ENCODE measurements around the gene GRIK4. TPM values are rescaled to one million over a fixed set of nuclear protein-coding genes. Genes with fewer than 3 reads are reported as not detected.

GRIK4 gene
- total RNA-seq, 2 experiments from 2014 or later, result not detected

DNA sequence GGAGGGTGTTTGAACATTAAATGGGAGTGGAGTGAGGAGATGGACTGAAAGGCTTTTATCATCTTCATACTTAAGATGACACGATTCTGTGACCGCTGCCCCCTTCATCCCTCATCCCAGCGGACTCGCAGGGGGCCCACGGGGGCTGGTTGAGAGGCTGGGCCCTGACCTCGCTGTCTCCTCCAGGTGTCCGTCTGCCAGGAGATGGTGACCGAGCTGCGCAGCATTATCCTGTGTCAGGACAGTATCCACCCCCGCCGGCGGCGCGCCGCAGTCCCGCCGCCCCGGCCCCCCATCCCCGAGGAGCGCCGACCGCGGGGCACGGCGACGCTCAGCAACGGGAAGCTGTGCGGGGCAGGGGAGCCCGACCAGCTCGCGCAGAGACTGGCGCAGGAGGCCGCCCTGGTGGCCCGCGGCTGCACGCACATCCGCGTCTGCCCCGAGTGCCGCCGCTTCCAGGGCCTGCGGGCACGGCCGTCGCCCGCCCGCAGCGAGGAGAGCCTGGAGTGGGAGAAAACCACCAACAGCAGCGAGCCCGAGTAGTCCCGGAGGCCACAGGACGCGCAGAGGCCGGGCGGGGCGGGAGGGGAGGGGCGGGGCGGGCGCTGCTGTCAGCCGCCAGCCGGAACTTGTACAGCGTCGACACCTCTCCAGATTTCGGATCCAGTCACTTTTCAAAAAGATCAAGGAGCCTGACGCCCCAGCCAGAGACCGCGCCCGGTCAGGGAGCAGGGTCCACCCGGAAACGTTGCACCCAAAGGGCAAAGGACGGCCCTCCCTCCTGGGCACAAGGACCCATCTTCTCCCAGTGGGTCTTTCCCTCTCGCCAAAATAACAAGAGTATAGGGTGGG is 474.4 kb downstream of the GRIK4 start:
- peaks cover 21% of the 10 kb centered on the region for H3K27me3 Mint-ChIP-seq
- H3K36me3 Mint-ChIP-seq (ENCODE audit: low read depth), result no peaks in the 10 kb centered on the region
- H3K9me3 Mint-ChIP-seq (ENCODE audit: low read depth), result no peaks in the 10 kb centered on the region
- peak; percentile 92 for ATAC-seq
- DNase-seq, result peak; percentile 63
- peak overlapping the region; percentile 53 for H3K4me3 Mint-ChIP-seq
- ChIA-PET CTCF (interaction anchor here (0.7 to 1.5 kb wide), 7 partner anchors 9 to 659 kb away, joined by 3 to 11 read pairs (median 3); no protein-coding TSS in a partner anchor), POLR2A (no interaction called here)
- H3K4me1 Mint-ChIP-seq, result peaks cover 6% of the 10 kb centered on the region
- no peak overlapping the region for H3K27ac Mint-ChIP-seq
- intact Hi-C loops (cut with DNase I, micrococcal nuclease), result no loop called here

DNA sequence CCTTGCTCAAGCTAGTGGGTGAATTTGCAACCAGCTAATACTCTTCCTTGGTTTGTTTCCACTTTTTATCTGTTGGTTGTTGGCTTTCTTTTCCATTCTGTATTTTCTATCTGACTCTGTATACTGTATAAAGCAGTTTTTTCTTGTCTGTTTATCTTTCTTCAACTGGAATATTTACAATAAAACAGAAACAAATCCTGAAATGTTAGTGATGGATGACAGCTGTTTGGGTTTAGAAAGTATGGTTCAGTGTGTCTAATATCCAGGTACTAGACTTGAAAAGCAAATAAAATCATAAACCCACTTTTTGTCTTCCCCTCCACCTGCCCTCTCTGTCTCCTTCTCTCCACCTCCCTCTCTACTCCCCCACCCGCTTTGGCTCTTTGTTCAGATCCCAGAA is 477.1 kb downstream of the GRIK4 start:
- ChIA-PET POLR2A (no interaction called here), CTCF (interaction anchor here (0.6 to 1.2 kb wide), 3 partner anchors 10 to 186 kb away, joined by 3 to 4 read pairs (median 3); no protein-coding TSS in a partner anchor)
- Mint-ChIP-seq H3K9me3 (ENCODE audit: low read depth) (no peaks in the 10 kb centered on the region), H3K36me3 (ENCODE audit: low read depth) (no peaks in the 10 kb centered on the region), H3K4me3 (no peak overlapping the region), H3K27me3 (peaks cover 14% of the 10 kb centered on the region), H3K4me1 (peaks cover 6% of the 10 kb centered on the region), H3K27ac (no peak overlapping the region)
- DNase-seq, result no peak
- ATAC-seq, result no peak
- intact Hi-C loops (cut with DNase I, micrococcal nuclease), result no loop called here

DNA sequence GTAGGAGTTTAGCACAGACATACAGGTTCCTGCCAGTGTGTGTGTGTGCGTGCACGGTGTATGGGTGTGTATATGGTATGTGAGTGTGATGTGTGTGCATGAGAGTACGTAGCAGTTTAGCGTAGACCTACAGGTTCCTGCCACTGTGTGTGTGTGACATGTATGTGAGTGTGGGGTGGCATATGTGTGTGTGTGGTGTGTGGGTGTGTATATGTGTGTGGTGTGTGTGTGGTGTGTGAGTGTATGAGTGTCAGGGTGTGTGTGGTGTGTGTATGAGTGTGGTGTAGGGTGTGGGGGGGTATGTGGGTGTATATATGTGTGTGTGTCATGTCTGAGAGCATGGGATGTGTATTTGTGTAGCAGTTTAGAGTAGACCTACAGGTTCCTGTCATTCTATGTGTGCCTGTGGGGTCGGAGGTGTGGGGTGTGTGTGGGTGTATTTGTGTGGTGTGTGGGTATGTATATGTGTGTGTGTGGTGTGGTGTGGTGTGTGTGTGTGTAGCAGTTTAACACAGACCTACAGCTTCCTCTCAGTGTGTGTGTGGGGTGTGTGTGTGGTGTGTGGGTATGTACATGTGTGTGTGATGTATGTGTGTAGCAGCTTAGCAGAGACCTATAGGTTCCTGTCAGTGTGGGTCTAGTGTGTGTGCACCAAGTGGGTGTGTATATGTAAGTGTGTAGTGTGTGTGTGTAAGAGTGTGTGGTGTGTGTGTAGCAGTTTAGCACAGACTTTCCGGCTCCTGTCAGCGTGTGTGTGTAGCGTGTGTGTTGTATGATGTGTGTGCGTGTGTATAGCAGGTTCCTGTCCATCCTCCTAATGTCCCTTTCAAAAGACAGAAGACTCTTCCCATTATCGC is 480.5 kb downstream of the GRIK4 start:
- ATAC-seq (no peak), DNase-seq (no peak)
- Mint-ChIP-seq H3K9me3 (ENCODE audit: low read depth) (no peaks in the 10 kb centered on the region), H3K36me3 (ENCODE audit: low read depth) (no peaks in the 10 kb centered on the region), H3K27ac (no peak overlapping the region), H3K4me1 (no peaks in the 10 kb centered on the region), H3K4me3 (no peak overlapping the region), H3K27me3 (peaks cover 13% of the 10 kb centered on the region)
- ChIA-PET POLR2A (no interaction called here), CTCF (no interaction called here)
- intact Hi-C loops (cut with DNase I, micrococcal nuclease), result no loop called here

DNA sequence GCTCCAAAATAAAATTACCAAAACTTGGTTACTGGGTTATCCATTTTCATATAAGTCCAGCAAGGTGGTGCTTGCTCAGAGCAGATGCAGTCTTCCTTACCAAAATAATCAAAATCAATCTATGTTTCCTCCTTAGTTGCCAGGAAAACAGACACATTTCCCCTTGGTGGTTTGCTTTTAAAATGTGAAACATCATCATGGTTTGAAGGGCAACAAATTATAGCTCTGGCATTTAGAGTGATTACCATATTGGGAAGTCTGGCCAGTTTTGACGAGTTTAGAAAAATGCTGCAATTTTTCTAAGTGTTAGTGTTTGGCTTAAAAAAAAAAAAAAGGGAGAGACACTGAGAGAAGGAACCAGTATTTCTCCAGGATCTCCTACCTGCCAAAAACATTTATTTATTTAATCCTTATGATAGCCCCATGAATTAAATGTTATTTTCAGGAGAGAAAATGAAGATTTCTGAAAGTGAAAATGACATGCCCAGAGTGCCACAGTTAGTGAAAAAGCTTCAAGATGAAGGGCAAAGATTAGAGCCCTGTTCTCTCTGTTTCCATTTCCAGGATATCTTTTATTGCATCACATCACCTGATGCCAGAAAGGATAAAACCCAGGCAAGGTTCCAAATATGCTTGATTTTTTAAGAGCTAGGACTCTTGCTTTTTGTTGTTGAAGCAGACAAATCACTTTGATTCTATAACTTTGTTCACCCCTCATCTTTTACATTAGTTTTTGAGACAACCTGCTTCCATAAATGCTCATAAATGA is 482.7 kb downstream of the GRIK4 start:
- intact Hi-C loops (cut with DNase I, micrococcal nuclease), result no loop called here
- POLR2A ChIA-PET, result no interaction called here
- H3K27me3 Mint-ChIP-seq, result peaks cover 15% of the 10 kb centered on the region

DNA sequence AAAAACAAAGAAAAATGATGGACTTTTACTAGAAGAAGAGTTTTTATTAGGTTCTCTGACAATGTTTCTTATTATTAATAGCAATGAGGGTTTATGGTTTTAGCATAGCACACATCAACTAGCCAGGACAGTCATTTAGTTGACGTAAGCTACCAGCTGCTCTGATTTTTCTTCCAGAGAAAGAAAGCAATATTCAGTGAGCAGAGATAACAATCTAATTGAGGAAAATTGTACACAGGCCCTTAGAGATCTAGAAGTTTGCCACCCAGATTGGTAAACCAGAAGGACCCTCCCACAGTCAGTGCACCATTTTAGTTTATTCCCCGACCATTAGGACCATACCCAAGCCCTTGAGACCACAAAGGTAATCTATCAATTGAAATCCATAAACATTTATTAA is 483.6 kb downstream of the GRIK4 start:
- intact Hi-C loops (cut with DNase I, micrococcal nuclease), result no loop called here
- CTCF ChIA-PET, result interaction anchor here (1.5 kb wide), 1 partner anchor 10 kb away, joined by 11 read pairs; no protein-coding TSS in a partner anchor
- Mint-ChIP-seq H3K9me3 (ENCODE audit: low read depth) (no peaks in the 10 kb centered on the region), H3K27me3 (peaks cover 13% of the 10 kb centered on the region), H3K36me3 (ENCODE audit: low read depth) (no peaks in the 10 kb centered on the region), H3K4me1 (no peaks in the 10 kb centered on the region), H3K4me3 (no peak overlapping the region), H3K27ac (no peak overlapping the region)
- DNase-seq, result no peak
- POLR2A ChIA-PET, result no interaction called here
- ATAC-seq, result no peak

More for the DNA sequence above, 482.7 kb downstream of the GRIK4 start:
- Mint-ChIP-seq H3K36me3 (ENCODE audit: low read depth) (no peaks in the 10 kb centered on the region), H3K27ac (no peak overlapping the region), H3K9me3 (ENCODE audit: low read depth) (no peaks in the 10 kb centered on the region), H3K4me3 (no peak overlapping the region), H3K4me1 (no peaks in the 10 kb centered on the region)
- DNase-seq, result no peak
- no peak for ATAC-seq
- CTCF ChIA-PET, result interaction anchor here (0.7 to 1.5 kb wide), 2 partner anchors 9 to 103 kb away, joined by 3 to 11 read pairs; no protein-coding TSS in a partner anchor

DNA sequence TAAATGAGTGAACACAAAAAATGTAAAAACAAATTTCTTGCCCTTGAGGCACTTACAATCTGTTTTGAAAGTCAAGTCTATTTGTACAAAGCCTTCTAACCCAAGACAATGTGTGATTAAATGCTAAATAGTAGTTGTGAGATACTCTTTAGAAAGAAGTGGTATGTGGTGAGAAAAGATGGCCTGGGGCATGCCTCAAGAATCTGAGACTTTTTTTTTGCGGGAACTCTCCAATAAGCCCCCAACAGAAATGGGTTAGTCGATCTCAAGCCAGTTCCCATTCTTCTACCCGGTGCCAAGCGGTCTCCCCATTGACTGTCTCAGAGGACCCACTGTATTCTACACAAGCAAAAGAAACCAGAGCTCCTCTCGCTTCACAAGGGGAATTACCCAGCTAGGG is 485.4 kb downstream of the GRIK4 start:
- ChIA-PET POLR2A (no interaction called here), CTCF (no interaction called here)
- no peak overlapping the region for H3K27ac Mint-ChIP-seq
- H3K4me3 Mint-ChIP-seq, result no peak overlapping the region
- no peaks in the 10 kb centered on the region for H3K4me1 Mint-ChIP-seq
- H3K36me3 Mint-ChIP-seq (ENCODE audit: low read depth), result no peaks in the 10 kb centered on the region
- ATAC-seq (no peak), DNase-seq (no peak)
- H3K9me3 Mint-ChIP-seq (ENCODE audit: low read depth), result no peaks in the 10 kb centered on the region
- H3K27me3 Mint-ChIP-seq, result peaks cover 10% of the 10 kb centered on the region
- intact Hi-C loops (cut with DNase I, micrococcal nuclease), result no loop called here

DNA sequence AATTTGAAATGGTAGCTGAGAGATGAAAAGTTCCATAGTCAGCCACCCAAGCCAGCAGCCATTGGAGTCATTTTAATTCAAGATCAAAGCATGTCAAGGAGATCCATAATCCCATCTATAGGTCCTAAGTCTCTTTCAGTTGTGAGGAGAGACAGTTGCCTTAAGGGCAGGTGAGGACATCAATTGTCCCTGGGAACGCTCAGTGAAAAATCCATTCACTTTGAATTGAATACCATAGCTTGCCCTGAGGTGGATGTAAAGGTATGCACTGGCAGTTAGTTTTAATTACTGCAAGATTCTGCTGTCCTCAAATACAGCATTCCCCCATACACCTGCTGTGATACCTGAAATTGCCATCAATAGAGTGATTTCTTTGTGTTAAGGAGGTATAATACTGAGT is 487.0 kb downstream of the GRIK4 start:
- no peak for DNase-seq
- POLR2A ChIA-PET, result no interaction called here
- Mint-ChIP-seq H3K4me1 (no peaks in the 10 kb centered on the region), H3K27ac (no peak overlapping the region), H3K4me3 (no peak overlapping the region), H3K36me3 (ENCODE audit: low read depth) (no peaks in the 10 kb centered on the region), H3K9me3 (ENCODE audit: low read depth) (no peaks in the 10 kb centered on the region), H3K27me3 (peaks cover 13% of the 10 kb centered on the region)
- intact Hi-C loops (cut with DNase I, micrococcal nuclease), result no loop called here
- CTCF ChIA-PET, result interaction anchor here (1.3 kb wide), 1 partner anchor 13 kb away, joined by 4 read pairs; no protein-coding TSS in a partner anchor
- ATAC-seq, result no peak

DNA sequence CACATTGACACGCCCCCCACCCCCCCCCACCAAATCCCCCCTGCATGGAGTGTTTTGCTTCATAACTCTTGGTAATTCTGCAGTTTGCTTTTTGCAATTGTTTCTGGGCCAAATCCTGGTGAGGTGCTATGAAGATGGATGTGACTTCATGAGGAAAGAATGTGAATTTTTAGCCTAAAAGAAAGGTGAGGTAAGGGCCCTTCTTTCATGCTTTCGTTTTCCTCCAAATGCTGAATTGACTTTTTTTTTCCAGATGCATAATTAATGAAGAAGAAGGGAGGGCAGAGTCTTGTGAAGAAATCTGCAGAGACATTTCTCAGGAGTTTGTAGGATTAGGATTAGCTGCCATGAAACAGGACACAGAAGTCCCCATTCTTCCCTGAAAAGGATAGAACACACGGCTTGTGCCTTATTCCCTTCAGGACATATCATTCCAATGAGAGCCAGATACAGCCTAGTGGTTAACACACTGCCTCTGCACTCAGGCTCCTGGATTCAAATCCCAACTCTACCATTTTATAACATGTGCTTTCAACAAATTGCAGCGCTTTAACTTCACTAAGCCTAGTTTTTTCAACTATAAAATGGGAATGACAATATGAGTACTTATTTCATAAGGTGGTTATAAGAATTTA is 492.8 kb downstream of the GRIK4 start:
- Mint-ChIP-seq H3K36me3 (ENCODE audit: low read depth) (no peaks in the 10 kb centered on the region), H3K27ac (no peak overlapping the region), H3K9me3 (ENCODE audit: low read depth) (peaks cover 6% of the 10 kb centered on the region), H3K27me3 (peaks cover 27% of the 10 kb centered on the region), H3K4me1 (no peaks in the 10 kb centered on the region), H3K4me3 (no peak overlapping the region)
- ChIA-PET POLR2A (no interaction called here), CTCF (interaction anchor here (0.6 to 1.3 kb wide), 2 partner anchors 15 to 38 kb away, joined by 4 read pairs; no protein-coding TSS in a partner anchor)
- ATAC-seq (no peak), DNase-seq (no peak)
- intact Hi-C loops (cut with DNase I, micrococcal nuclease), result no loop called here

DNA sequence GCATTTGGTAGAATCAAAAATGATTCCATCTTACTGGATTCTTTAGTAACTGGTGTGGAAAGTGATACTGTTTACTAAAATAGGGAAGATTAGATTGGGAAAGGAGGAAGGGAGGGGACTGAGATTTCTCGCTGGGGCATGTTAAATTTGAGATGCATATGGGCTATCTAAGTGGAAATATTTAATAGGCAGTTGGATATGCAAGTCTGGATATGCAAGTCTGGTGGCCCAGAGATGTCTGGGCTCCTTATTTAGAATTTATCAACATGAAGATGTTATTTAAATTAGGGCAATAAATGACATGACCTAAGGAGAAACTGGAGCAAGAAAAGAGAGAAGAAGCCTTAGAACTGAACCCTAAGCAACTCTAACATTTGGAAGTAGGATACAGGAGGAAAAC is 495.4 kb downstream of the GRIK4 start:
- peaks cover 6% of the 10 kb centered on the region for H3K9me3 Mint-ChIP-seq (ENCODE audit: low read depth)
- H3K36me3 Mint-ChIP-seq (ENCODE audit: low read depth), result no peaks in the 10 kb centered on the region
- no peak overlapping the region for H3K4me3 Mint-ChIP-seq
- DNase-seq (no peak), ATAC-seq (no peak)
- H3K27me3 Mint-ChIP-seq, result peaks cover 31% of the 10 kb centered on the region
- H3K4me1 Mint-ChIP-seq, result no peaks in the 10 kb centered on the region
- intact Hi-C loops (cut with DNase I, micrococcal nuclease), result no loop called here
- POLR2A ChIA-PET, result no interaction called here
- H3K27ac Mint-ChIP-seq, result no peak overlapping the region
- CTCF ChIA-PET, result no interaction called here

DNA sequence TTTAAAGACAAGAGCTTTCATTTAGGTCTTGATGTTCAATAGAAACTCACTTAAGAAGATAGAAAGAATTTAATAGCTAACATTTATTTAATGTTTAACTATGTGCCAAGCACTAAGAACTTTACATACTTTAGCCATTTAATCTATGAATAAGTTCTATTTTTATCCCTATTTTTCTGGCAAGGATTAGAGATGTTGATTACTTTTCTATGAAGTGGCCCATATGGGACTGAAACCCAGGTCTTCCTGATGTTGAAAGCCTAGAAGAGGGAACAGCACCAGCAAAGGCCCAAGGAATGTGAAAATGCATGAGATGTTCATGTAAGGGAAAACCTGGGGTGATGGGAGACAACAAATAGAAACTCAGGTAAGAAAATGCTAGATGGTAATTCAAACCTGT is 497.0 kb downstream of the GRIK4 start:
- Mint-ChIP-seq H3K9me3 (ENCODE audit: low read depth) (peaks cover 6% of the 10 kb centered on the region), H3K27me3 (peaks cover 29% of the 10 kb centered on the region), H3K27ac (no peak overlapping the region), H3K4me1 (no peaks in the 10 kb centered on the region), H3K36me3 (ENCODE audit: low read depth) (no peaks in the 10 kb centered on the region), H3K4me3 (no peak overlapping the region)
- ChIA-PET POLR2A (no interaction called here), CTCF (interaction anchor here (0.9 to 2.1 kb wide), 2 partner anchors 10 to 23 kb away, joined by 3 to 6 read pairs; no protein-coding TSS in a partner anchor)
- no peak for DNase-seq
- intact Hi-C loops (cut with DNase I, micrococcal nuclease), result no loop called here
- ATAC-seq, result no peak

DNA sequence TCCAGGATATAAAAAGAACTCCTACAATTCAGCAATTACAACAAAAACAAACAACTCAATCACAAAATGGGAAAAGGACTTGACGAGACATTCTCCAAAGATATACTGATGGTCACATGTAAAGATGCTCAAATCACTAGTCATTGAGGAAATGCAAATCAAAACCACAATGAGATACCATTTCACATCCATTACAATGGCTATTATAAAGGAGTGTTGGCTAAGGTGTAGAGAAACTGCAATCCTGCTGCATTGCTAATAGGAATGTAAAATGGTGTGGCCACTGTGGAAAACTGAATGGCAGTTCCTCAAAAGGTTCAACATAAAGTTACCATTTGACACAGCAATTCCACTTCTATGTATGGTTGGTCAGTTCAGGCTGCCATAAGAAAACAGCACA is 500.5 kb downstream of the GRIK4 start:
- Mint-ChIP-seq H3K27ac (no peak overlapping the region), H3K27me3 (peaks cover 18% of the 10 kb centered on the region), H3K4me1 (no peaks in the 10 kb centered on the region), H3K36me3 (ENCODE audit: low read depth) (no peaks in the 10 kb centered on the region), H3K4me3 (no peak overlapping the region), H3K9me3 (ENCODE audit: low read depth) (no peaks in the 10 kb centered on the region)
- CTCF ChIA-PET, result no interaction called here
- intact Hi-C loops (cut with DNase I, micrococcal nuclease), result no loop called here
- DNase-seq (no peak), ATAC-seq (no peak)
- POLR2A ChIA-PET, result no interaction called here

All from activated CD4-positive, alpha-beta T cell treated with anti-CD3 and anti-CD28 coated beads for 36 hours (primary cell).